ENCODE results near the gene SYT5.

GRCh38 chr19:55213547-55213946 is 33.5 kb upstream of the SYT5 start:
- TF ChIP-seq REST (IDR thresholded peaks at IDR 0.05; ENCODE audit: low read depth, low read length) (no peak), POLR2A (IDR thresholded peaks at IDR 0.05; ENCODE audit: low read depth, low read length) (no peak)
